Coronary artery (tissue), 2 donors: ENCODE data around the gene PCSK2.

ENCODE experiments used
- DNase-seq: peaks from one replicate; pipeline ENCODE4 v3.0.0-alpha.2; 2017; ENCODE audit warnings: low spot score
- H3K27ac ChIP-seq, 2 donors: fragments of 200-600 bp; sonication (generic); one replicate each; pipeline ENCODE4 v1.5.1; 2016 to 2019
- H3K4me3 ChIP-seq: fragments of 200-600 bp; sonication (generic); 2 replicates; pipeline ENCODE4 v1.5.1; 2016; ENCODE audit warnings: mild to moderate bottlenecking, moderate library complexity
- TF ChIP-seq, protein P1 (sequence below): fragments of 200-600 bp; sonication (generic); IDR thresholded peaks from one replicate; pipeline ENCODE4 v1.5.1; 2019; ENCODE audit warnings: antibody characterized with exemption

PCSK2 gene

DNA sequence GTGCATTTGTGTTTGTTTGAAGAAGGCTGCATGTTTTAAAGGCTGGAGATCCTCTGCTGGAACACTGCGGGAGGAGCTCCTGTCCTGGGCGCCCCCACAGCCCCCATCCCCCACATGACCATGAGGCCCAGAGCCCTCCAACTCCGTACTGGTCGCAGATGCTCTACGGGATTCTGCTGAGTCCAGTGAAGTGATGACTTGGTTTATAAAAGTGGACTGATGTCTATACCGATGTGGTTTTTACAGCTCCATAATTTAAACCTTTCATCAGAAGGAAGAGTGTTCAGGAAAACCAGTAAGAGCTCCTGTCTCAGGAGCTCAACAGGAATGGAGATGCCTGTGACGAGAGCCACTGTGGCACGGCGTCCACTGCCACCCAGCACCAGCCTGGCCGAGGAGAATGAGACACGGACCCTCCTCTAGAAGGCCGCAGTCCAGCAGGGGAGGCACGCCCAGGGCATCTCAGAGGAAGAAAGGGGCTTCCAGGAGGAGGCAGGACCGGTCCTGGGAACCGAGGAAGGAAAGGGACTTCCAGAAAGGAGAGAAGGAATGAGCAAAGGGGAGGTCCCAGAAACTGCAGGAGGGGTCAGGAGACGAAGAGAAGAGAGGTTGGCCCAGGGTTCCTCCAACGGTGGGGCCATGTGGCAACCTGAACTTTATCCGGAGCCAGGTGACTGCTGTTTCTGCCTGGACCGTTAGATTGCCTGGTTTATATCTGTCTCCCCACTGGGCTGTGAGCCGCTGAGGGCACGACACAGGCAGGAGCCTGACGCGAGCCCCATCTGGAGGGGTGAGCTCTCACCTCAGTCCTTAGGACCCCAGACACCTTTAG, 277.4 kb downstream of the PCSK2 start:
- no peak for DNase-seq
- Histone ChIP-seq H3K4me3 (peak overlapping the region; percentile 64), H3K27ac (no peak overlapping the region)
- TF ChIP-seq, protein P1, sequence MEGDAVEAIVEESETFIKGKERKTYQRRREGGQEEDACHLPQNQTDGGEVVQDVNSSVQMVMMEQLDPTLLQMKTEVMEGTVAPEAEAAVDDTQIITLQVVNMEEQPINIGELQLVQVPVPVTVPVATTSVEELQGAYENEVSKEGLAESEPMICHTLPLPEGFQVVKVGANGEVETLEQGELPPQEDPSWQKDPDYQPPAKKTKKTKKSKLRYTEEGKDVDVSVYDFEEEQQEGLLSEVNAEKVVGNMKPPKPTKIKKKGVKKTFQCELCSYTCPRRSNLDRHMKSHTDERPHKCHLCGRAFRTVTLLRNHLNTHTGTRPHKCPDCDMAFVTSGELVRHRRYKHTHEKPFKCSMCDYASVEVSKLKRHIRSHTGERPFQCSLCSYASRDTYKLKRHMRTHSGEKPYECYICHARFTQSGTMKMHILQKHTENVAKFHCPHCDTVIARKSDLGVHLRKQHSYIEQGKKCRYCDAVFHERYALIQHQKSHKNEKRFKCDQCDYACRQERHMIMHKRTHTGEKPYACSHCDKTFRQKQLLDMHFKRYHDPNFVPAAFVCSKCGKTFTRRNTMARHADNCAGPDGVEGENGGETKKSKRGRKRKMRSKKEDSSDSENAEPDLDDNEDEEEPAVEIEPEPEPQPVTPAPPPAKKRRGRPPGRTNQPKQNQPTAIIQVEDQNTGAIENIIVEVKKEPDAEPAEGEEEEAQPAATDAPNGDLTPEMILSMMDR = no peak

DNA sequence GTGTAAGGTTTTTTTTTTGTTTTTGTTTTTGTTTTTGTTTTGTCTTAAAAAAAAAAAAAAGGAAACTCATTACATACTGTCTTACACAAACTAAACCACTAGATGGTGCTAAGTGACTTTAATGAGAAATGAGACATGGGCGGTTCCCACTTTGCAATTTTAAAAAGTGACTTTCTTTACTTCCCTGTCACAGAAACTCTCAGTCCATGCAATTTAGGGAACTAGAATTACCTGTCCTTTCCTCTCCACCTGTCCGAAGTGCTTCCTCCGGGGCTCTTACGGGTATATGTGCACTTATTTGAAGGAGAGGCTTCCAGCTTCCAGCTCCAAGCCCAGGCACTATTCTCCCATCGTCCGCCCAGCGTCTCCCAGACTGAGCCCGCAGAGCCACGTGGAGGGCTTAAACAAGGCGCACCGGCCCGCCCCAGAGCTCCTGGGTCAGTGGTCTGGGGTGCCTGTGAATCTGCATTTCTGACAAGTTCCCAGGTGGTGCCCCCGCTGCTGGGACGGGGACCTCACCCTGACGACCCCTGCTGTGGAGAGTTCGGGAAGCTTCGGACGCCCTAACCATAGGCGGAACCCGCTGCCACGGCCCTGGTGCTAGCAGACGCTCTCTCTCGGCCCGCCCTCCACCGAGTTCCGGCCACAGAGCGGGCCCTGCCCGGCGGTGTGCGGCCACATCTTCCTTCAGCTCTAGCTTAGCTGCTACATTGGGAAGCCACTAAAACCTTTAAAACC, 278.2 kb downstream of the PCSK2 start:
- DNase-seq = peak; percentile 81
- peak overlapping the region; percentile 64 for H3K4me3 ChIP-seq
- H3K27ac ChIP-seq = peak overlapping the region in 1 of 2 donors; percentile 35
- TF ChIP-seq, protein P1 = peak; percentile 51

DNA sequence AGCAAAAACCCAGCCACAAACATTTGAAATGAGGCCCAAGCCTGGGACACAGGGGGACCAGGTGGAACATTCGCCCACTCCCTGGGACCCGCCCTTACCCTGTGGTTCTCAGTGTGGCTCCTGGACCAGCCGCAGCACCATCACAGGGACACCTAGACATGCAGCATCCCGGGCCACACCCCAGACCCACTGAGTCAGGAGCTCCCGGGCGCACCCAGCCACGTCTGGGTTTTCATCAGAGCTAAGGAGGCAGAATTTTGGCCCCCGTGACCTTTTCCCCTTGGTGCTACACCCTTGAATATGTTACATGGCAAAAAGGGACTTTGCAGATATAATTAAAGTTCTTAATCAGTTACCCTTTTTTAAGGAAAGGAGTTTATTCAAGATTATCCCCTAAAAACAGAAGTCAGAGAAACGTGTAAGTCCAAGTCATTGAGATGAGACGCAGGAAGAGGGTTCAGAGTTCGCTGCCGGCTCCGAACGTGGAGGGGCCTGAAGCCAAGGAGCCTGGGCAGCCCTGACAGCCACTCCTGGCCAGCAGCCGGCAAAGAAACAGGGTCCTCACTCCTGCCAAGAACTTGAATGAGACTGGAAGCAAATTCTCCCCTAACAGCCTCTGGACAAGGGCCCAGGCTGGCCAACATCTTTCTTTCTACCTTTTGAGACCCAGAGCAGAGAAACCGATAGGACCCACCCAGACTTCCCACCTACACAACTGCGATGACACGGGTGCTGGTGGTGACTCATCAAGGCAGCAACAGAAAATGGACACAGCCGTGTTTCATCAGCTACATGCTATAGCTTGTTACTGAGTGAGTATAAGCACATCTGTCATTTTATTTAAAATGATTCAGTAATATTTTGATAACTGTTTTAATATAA, 279.0 kb downstream of the PCSK2 start:
- H3K4me3 ChIP-seq = peak overlapping the region; percentile 64
- TF ChIP-seq, protein P1 = no peak
- DNase-seq = no peak
- peak overlapping the region in 1 of 2 donors; percentile 35 for H3K27ac ChIP-seq

DNA sequence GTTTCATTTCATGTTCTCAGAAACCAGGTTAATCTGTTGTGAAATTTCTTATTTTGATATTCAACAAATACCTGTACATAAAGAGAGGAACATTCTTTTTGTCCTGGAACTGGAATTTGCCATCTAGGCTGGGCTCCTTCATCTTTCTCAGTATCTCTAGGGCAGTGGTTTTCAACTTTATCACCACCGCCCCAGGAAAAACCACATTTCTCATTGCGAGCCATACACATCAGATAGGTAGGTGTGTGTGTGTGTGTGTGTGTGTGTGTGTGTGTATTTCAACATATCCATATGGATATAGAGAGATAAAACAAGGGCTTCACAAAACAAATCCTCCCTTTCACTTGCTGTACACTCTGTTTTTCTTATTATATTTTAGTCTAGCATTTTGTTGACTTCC, 280.2 kb downstream of the PCSK2 start:
- TF ChIP-seq, protein P1 = no peak
- Histone ChIP-seq H3K4me3 (no peak overlapping the region), H3K27ac (no peak overlapping the region)
- no peak for DNase-seq

DNA sequence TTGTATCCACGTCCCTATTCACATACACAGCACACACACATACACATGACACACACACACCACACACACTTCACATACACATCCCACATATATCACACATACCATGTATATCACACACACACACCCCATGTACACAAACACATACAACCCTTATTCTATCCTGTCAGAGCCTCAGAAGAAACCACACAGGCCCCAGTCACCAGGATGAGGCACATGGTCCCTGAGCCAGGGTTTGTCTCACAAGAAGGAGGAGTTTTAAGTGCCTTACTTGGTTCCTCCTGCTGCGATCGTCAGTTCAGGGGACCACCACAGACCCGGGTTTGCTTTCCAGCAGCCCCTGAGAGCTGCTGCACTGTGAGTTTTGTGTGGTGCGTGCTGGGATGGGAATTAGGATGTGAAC, 280.7 kb downstream of the PCSK2 start:
- Histone ChIP-seq H3K4me3 (no peak overlapping the region), H3K27ac (no peak overlapping the region)
- TF ChIP-seq, protein P1 = no peak
- peak; percentile 46 for DNase-seq

DNA sequence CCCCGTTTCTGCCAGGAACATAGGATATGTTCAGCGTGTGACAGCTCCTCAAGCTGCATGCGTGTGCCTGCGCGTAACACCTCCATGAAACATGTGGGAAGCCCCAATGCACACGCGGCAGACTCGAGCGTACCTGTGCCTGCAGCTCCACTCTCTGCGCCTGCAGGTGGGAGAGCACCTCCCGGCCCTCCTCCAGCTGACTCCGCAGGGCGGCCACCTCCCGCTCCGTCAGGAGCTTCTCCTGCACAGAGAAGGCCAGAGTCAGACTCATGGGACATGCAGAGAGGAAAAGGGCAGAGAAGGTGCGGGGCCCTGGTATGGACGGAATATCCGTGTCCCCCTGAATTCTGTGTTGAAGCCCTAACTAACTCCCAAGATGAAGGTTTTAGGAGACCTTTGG, 281.9 kb downstream of the PCSK2 start:
- peak; percentile 54 for DNase-seq
- Histone ChIP-seq H3K27ac (no peak overlapping the region), H3K4me3 (no peak overlapping the region)
- TF ChIP-seq, protein P1 = no peak
